NCI-H2107 treated with DMSO at 0.1 percent for 48 hours (cell line): ENCODE measurements around the gene LCN10.
"Not testable (repeated sequence)": the region's sequence is repeated elsewhere in the genome, so short reads cannot be mapped to it uniquely, and the experiment has no call there.

ENCODE experiments used
- DNase-seq: peaks from one replicate; lab custom pipeline; 2025; ENCODE audit not compliant: unreplicated experiment; lab: John Stamatoyannopoulos, UW

LCN10 gene

DNA sequence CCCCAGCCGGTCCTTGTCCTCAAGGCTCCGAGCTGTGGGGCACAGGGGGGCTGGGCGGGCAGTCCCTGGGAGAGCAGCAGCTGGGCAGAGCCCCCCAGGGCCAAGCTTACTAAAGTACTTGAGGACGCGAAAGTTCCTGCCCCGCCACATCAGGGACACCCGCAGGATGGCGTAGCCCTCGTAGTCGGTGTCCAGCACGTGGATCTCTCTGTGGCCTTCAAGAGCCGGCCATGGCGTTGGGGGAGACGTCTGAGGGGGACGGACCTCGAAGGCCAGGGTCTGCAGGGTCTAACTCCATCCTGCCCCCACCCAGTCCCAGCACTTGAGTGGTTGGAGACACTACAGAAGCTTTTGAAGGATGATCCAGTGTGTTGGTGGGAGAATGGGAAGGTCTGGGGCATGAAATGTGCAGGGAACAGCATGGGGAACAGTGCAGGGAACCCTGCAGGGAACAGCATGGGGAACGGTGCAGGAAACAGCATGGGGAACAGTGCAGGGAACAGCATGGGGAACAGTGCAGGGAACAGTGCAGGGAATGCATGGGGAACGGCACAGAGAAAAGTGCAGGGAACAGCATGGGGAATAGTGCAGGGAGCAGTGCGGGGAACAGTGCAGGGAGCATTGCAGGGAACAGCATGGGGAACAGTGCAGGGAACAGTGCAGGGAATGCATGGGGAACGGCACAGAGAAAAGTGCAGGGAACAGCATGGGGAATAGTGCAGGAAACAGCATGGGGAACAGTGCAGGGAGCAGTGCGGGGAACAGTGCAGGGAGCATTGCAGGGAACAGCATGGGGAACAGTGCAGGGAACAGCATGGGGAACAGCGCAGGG lies 12.8 kb upstream of the LCN10 start:
- DNase-seq = not testable (repeated sequence)

DNA sequence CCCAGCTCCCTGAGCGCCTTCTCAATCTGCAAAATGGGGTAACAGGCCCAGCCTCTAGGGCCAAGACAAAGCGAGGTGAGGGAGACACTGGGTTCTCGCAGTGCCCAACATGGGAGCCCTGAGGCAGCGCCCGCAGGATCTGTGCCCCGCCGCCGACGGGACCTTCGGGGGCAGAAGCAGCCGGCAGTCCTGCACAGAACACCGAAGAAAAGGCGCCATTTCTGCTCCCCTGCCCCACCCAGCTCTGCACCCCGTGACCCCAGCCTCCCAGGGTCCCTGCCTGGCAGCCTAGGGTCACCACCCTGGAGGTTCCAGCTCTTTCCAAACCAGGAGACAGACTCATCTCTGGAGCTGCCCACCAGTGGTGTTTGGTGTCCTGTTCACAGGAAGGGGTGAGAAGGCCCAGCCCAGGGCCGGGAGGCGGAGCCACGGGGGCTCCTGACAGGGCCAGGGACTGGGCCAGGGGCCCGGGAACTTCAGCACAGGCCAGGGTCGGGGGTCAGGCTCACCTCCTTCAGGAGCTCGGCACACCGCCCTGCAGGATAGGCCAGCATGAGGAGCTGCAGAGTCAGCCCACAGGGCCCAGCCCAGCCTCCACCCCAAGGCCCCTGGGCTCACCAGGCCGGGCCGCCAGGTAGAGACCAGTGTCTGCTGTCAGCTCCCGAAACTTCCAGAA lies 12.0 kb upstream of the LCN10 start:
- no peak for DNase-seq

DNA sequence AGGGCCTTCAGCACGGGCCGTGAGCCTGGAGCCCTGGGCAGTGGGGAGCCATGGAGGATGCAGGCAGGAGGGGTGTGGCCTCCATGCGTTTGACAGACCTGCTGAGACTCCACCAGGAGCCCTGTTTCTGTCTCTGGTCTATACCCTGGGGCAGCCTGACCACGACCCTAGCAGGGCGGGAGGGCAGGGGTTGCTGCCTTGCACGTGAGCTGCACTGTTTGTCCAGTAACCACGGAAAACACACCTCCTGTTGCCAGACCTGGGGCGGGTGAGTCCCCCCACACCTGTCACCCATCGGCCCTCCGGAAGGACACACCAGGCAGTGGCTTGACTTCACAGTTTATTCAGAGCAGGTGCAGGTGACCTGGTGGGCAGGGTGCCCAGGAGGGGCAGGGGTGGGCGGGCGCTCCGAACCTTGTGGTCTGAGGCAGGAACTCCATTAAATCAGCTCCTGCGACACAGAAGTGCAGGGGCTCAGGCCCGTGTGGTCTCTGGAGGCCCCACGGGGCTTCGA lies 11.4 kb upstream of the LCN10 start:
- no peak for DNase-seq

DNA sequence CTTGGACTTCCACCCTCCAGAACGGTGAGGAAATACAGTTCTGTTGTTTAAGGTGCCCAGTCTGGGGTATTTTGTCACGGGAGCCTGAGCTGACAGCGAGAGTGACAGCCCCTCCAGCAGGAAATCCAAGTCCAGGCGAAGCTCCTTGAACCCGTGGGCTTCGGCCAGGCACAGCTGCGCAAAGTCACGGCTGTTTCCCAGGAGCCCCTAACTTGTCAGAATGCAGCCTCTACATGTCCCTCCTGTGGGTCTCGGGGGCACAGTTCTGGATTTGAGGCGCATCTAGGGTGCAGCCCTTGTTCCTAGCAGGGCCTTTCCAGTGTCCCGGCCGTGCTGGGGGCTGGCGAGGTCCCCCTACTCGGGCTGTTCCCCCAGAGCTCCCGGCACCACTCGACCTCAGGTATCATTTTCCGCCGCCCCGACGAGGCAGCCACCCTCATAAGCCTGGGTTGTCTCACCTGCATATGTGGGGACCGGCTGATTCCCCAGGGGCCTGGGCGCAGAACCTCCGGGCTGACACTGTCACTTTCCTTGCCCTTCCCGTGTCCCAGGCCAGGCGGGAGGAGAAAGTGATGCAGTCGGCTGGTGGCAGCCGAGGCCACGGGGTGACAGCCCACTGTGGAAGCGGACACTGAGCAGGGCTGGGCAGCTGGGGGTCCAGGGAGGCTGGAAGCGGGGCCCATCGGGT lies 10.8 kb upstream of the LCN10 start:
- DNase-seq = no peak

DNA sequence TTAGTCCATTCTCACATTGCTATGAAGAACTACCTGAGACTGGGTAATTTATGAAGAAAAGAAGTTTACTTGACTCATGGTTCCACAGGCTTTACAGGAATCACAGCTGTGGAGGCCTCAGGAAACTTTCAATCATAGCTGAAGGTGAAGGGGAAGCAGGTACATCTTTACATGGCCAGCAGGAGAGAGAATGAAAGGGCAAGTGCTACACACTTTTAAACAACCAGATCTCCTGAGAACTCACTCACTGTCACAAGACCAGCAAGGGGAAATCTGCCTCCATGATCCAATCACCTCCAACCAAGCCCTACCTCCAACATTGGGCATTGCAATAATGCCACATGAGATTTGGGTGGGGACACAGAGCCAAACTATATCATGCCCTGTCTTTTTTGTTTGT lies 9.1 kb upstream of the LCN10 start:
- DNase-seq = no peak

DNA sequence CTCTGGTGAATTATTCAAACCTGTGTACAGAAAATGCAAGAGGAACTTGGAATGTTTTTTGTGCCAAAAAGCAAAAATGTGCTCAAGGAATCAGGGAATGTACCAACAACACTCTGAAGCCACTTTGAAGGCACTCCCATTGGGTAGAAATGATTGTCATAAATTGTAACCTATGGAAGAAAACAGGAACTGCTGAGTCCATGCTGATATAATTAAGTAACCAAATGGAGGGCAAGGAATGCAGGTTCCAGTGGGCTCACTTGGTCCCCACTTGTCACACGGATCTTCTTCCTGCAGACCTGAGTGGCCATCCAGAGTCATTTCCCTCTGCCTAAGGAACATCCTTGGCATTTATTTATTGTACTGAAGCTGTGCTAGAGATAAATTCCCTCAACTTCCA lies 8.5 kb upstream of the LCN10 start:
- DNase-seq = no peak

DNA sequence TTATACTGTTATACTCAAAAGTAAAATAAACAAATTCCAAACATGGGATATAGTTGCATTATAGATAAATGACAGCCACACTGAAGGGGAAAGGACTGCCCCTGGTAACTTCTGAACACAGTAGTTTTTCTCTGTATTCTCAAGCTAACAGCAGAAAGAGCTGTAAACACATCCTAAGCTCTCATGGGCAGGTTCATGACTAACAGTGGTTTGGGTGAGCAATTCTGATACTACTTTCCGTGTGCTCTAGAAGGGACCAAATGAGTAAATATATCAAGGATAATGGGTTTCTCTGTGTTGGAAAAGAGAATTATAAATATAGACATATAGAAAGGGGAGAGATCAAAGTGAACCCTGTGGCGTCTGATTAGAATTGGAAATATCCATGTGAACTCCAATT lies 7.8 kb upstream of the LCN10 start:
- DNase-seq = no peak

DNA sequence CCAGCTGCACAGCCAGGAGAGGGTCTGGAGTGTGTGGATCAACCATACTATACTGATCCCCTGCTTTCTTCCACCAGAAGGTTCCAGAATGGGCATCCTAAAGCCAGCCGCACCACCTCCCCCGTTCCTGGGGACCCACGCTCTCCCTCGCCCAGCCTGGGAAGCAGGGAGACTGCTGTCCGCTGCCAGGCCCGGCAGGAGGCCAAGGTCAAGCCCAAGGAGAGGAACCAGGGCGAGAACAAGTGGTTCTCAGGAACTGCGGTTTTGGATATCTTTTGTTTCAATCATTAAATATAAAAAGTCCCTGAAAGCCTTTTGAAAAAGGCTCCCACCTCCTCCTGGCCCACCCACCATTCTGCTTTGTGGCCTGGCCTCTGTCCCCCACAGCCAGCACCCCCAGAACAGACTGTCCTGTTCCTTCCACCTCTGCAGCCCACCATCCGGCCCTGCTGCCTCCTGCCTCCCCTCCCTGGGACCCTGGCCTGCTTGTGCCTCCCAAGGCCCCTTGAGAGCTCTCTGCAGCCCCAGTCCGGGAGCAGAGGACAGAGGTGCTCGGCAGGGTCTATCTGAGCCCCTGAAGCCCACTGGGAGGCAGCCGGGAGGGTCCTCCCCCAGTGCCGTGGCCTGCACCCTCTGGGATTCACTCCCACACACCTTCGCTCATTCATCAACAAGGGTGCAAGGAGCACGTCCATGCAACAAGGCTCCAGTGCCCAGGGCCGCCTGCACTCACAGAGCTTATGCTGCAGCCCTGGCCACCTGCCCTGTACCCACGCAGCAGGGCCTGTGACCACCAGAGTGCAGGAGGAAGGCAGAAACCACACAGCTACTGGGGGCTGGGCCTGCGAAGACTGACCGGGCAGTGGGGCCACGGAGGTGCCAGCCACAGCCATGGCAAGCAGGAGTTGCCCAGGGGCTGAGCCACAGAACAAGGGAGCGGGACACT lies 6.2 kb upstream of the LCN10 start:
- DNase-seq = no peak

DNA sequence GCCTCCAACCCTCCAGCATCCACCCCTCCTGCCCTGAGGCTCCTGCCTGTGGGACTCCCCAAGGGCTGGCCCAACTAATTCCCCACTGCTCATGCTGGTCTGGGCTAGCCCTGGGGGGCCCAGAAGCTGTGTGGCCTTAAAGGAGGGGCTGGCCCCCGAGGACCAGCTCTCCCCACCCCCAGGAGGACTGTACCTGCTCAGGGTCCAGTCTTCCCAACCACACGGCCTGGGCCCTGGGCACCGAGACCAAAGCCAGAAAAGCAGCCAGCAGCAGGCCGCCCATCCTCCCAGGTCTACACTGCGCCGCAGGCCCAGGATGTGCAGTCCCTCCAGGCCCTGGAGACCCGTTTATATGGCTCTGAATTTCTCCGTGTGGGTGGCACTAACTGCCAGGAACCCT lies 5.5 kb upstream of the LCN10 start, which contains the start of gene LCN6:
TSS of gene LCN6 (minus strand) at position 325 of the 400 bp plus-strand sequence. CDS start at position 283, 42 bp downstream.
- no peak for DNase-seq

DNA sequence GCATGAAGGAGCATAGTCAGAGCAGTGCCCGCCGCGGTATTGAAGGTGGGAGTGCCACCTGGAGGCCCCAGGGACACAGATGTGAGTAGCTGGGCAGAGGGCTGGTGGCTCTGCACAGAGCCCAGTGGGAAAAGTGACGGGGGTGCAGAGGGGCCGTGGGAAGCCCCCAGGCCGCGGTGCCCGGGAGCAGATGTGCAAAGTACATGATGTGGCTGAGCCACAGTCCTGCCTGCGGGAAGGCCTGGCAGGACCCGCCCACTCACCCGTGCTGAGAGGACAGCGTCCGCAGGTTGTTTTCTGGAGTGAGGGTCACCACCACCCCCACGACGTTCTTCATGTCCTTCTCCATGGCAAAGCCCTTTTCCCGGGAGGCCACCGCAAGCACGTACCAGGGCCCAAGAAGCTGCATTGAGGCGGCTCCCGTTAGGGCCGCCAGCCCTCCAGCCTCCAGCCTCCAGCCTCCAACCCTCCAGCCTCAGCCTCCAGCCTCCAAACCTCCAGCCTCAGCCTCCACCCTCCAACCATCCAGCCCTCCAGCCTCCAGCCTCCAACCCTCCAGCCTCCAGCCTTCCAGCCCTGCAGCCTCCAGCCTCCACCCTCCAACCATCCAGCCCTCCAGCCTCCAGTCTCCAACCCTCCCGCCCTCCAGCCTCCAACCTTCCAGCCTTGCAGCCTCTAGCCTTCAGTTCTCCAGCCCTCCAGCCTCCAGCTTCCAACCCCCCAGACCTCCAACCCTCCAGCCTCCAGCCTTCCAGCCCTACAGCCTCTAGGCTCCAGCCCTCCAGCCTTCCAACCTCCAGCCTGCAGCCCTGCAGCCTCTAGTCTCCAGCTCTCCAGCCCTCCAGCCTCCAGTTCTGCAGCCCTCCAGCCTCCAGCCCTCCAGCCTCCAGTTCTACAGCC lies 4.7 kb upstream of the LCN10 start:
- DNase-seq = no peak

DNA sequence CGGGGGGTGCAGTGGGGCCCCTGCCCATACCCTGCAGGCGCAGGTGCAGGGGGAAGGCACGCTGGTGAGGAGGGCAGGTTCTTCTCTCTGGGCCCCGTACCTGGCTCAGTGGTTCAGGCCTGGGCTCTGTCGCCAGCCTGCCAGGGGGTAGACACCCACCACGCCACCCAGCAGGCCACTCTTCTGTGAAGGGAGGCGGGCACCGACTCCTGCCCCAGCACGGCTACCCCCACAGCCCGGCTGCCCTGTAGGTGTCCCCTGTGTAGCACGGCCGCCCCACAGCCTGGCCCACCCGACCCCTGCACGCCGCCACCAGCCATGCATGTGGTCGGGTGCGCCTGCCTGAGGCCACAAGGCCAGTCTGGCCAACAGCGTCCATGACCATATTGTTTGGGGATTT lies 3.9 kb upstream of the LCN10 start:
- no peak for DNase-seq

DNA sequence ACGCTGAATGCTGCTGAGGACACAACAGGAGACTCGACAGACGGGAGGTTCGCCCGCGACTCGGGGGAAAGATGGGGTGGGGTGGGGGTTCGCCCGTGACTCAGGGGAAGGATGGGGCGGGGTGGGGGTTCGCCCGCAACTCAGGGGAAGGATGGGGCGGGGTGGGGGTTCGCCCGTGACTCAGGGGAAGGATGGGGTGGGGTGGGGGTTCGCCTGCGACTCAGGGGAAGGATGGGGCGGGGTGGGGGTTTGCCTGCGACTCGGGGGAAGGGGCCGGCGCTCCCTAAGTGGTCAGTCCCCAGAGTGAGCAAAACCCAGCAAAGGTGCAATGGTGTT lies 3.4 kb upstream of the LCN10 start:
- DNase-seq = no peak

DNA sequence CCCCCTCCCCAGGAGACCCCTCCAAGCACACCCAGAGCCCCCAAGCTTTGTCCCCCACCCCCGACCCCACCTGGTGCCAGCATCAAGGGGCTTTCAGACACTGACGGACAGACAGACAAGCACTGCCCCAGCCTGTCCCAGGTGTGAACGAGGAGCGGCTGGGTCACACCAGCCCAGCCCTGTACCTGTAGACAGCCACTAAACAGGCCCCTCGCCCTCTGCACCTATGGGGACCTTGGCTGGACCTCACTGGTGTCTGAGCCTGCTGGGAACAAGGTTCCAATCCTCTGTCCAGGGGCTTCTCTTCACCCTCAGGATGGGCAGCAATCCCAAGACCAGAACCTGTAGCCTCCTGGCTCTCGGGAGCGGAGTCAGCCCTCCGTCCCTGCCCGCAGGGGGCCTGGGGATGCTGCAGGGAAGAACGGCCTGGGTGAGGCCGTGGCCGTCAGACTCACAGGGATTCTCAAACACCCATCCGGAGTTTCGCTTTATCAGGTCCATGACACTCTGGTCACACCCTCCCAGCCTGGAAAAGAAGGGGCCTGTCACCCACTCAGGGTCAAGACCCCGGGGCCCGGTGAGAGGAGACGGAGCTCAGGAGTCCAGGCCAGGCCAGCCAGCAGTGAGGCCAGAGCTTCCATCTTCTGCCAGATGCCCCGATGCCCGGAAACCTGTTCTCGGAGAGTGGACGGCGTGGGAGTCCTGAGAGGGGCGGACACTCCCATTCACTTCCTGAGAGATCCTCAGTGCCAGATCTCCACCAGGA lies 2.8 kb upstream of the LCN10 start:
- no peak for DNase-seq

DNA sequence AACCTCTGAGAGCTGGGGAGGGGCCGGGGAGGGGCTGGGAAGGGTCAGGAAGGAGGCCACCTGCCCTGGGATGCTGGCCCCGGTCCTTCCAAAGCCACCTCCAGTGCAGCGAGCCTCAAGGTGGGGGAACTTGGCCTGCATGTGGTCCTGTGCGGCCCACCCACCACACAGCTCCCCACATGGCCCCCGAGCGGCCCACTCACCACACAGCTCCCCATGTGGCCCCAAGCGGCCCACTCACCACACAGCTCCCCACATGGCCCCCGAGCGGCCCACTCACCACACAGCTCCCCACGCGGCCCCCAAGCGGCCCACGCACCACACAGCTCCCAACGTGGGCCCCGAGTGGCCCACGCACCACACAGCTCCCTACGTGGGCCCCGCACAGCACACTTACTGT lies 2.0 kb upstream of the LCN10 start:
- DNase-seq = no peak

DNA sequence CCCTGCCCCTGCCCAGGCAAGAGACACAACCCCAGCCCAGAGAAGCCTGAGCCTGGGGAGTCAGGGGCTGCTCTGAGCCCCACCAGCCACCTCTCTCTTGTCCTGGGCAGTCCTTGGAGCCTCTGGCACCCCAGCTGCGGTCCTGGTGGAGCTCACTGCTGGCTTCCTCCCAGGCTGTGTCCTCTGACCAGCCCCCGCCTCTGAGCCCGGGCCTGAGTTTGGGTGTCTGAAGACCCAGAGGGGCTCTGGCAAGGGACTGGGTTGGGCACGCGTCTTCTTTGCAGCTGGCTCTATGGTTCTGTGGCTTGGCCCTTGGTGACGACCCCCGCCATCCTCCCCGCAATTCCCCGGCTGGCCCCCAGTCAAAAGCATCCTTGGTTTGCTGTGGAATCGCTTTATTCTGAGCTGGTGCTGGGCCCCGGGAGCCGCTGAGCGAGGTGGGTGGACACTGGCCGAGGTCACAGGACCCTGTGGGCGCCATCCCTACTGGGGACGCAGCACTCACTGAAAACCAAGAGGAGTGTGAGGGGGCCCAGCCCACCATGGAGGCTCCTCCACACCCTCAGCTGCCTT lies 985 bp upstream of the LCN10 start:
- no peak for DNase-seq

DNA sequence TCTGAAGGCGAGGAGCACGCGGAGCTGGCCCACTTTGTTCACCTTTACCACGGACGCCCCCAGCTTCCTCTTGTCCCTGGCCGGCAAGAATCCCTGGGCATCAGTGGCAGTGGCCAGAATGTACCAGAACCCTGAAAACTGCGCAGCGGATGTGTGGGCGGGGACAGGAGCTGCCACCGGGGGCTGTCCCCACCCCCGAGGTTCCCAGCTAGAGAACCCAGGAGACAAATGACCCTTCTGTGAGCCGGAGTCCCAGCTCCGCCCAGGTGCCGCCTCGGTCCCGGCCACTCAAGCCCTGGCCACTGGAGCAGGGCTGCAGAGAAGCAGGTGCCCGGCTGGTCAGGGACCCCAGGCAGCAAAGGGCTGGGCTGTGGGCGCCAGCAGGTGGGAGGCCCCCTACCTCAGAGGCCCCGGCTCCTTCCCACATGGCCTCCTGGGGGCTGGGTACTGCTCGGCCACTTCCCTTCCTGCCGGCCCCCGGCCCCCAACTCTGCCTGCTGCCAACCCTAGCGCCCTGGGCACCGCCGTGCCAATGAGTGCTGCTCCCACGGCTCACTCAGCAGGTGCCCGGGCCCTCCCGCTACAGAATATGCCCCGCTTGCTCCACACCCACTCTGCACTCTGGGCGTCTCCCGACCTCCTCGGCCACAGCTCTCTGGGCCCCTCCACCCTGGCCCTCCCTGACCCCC lies 713 bp downstream of the LCN10 start:
- no peak for DNase-seq

DNA sequence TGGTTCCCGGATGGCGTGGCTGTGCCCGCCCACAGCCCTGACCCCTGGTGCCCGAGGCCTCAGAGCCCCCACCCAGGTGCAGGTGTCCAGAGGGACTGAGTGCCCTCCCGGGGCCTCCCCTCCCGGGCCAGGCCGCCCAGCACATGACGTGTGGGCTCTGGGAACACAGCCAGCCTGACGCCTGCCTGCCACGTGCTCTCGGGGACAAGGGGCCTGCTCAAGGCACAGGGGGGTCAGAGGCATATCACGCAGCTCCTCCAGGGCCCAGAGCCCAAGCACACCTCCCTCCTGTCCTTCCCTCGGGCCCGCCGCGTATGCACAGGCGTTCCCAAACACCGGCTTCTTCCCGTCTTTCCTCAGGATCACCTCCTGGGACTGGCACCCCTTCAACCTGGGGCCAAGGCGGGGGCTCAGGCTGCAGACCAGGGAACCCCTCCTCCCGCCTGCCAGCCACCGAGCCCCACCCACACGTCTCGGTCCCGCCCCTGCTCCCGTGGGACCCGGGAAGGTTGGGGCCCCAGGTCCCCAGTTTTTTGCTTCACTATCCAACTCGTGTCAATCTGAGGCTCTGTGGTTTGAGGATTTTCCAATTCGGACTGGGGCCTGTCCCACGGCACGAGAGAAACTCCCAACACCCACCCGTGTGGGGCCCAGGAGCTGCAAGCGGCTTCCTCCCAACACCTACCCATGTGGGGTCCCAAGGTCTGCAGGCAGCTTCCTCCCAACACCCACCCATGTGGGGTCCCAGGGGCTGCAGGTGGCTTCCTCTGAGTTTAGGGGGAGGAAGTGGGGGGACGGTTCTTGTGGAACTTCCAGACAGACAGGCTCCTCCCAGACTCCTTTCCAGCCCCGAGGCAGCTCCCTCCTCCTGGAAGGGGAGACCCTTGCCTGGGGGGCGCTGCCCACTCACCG lies 1.5 kb downstream of the LCN10 start:
- DNase-seq = no peak
